PC-3 (cell line): ENCODE results near the gene SAP30. TPM values are rescaled to one million over a fixed set of nuclear protein-coding genes. Genes with fewer than 3 reads are reported as not detected.

Source experiments
- ATAC-seq: fragments of 200-7000 bp; cut with Tn5 transposase; 2 replicates; pipeline ENCODE4 v1.9.1; 2020; ENCODE audit warnings: mild to moderate bottlenecking, moderate library complexity
- BruUV-seq: library from RNA; stranded (reverse); fragments of 400-500 nt; replicated peaks from 2 replicates; lab custom pipeline; 2021; lab: Mats Ljungman, UMichigan
- CTCF ChIA-PET: fragments of 300-600 bp; sonication (Branson Sonifier 250); formaldehyde crosslinking; loops from one replicate; lab custom pipeline; 2022; ENCODE audit warnings: antibody characterized with exemption; lab: Charles Lee
- POLR2A ChIA-PET: fragments of 300-600 bp; sonication (Branson Sonifier 250); formaldehyde crosslinking; loops from one replicate; lab custom pipeline; 2022; ENCODE audit warnings: antibody characterized with exemption; ENCODE audit not compliant: unreplicated experiment; lab: Charles Lee
- DNase-seq: peaks from one replicate; pipeline ENCODE4 v3.0.0-alpha.2; 2015
- H2AFZ ChIP-seq: fragments of 300-600 bp; sonication (generic); 2 replicates; pipeline ENCODE4 v1.6.0; 2016; ENCODE audit warnings: antibody characterized with exemption, low read length
- H3F3A ChIP-seq: fragments of 300-600 bp; sonication (generic); one replicate; pipeline ENCODE4 v1.6.0; 2017; ENCODE audit warnings: antibody characterized with exemption, low read length, control low read depth, mild to moderate bottlenecking; ENCODE audit not compliant: unreplicated experiment
- H3K27ac ChIP-seq: fragments of 300-600 bp; sonication (generic); 2 replicates; pipeline ENCODE4 v1.5.1; 2016; ENCODE audit warnings: mild to moderate bottlenecking, low read length
- H3K27me3 ChIP-seq: fragments of 300-600 bp; sonication (generic); 2 replicates; pipeline ENCODE4 v1.6.1; 2016; ENCODE audit warnings: low read length, mixed read lengths
- H3K36me3 ChIP-seq: fragments of 300-600 bp; sonication (generic); 2 replicates; pipeline ENCODE4 v1.6.1; 2016; ENCODE audit warnings: low read depth, mixed run types, low read length, mixed read lengths
- H3K4me1 ChIP-seq: fragments of 300-600 bp; sonication (generic); 2 replicates; pipeline ENCODE4 v1.5.1; 2016; ENCODE audit warnings: low read length; ENCODE audit not compliant: insufficient read depth
- H3K4me2 ChIP-seq: fragments of 300-600 bp; sonication (generic); 2 replicates; pipeline ENCODE4 v1.6.0; 2016; ENCODE audit warnings: low read length
- H3K4me3 ChIP-seq: fragments of 300-600 bp; sonication (generic); 2 replicates; pipeline ENCODE4 v1.5.1; 2016; ENCODE audit warnings: mild to moderate bottlenecking, low read length, mixed read lengths
- H3K79me2 ChIP-seq: fragments of 300-600 bp; sonication (generic); 2 replicates; pipeline ENCODE4 v1.6.1; 2017; ENCODE audit warnings: low read length, mixed read lengths
- H3K9ac ChIP-seq: fragments of 300-600 bp; sonication (generic); 2 replicates; pipeline ENCODE4 v1.6.0; 2016; ENCODE audit warnings: mild to moderate bottlenecking, low read length
- H3K9me2 ChIP-seq: fragments of 300-600 bp; sonication (generic); replicated peaks from 2 replicates; pipeline ENCODE4 v1.6.1; 2016; ENCODE audit warnings: mixed run types, low read length, mixed read lengths
- H3K9me3 ChIP-seq: fragments of 300-600 bp; sonication (generic); 2 replicates; pipeline ENCODE4 v1.6.1; 2016; ENCODE audit warnings: low read length, mixed read lengths
- H4K20me1 ChIP-seq: fragments of 300-600 bp; sonication (generic); 2 replicates; pipeline ENCODE4 v1.6.1; 2016; ENCODE audit warnings: low read length, mixed read lengths
- EZH2 ChIP-seq: fragments of 300-600 bp; sonication (generic); IDR thresholded peaks from one replicate; pipeline ENCODE4 v1.6.1; 2017; ENCODE audit warnings: antibody characterized with exemption, mild to moderate bottlenecking, low read length; ENCODE audit not compliant: unreplicated experiment
- EZH2phosphoT487 ChIP-seq: fragments of 300-600 bp; sonication (generic); IDR thresholded peaks from 2 replicates; pipeline ENCODE4 v1.6.1; 2018; ENCODE audit warnings: mild to moderate bottlenecking, antibody characterized with exemption, low read length, borderline replicate concordance
- intact Hi-C: fragments of 100-400 bp; cut with micrococcal nuclease; formaldehyde crosslinking; loops from 2 replicates; pipeline ENCODE4 v1.9.0; 2023
- total RNA-seq: library from RNA; depleted of rRNA; stranded (reverse); fragments of >200 nt; gene quantifications from 2 replicates; pipeline ENCODE4 v1.2.3, GENCODE V29; 2014
- TF ChIP-seq, protein P1 (sequence below): fragments of 300-600 bp; sonication (generic); conservative IDR thresholded peaks from 2 replicates; pipeline ENCODE4 v1.5.1; 2017; ENCODE audit warnings: antibody characterized with exemption, low read depth, mild to moderate bottlenecking, low read length

Gene SAP30
- total RNA-seq, 1 experiment from 2014 or later, result 38.8 TPM

DNA sequence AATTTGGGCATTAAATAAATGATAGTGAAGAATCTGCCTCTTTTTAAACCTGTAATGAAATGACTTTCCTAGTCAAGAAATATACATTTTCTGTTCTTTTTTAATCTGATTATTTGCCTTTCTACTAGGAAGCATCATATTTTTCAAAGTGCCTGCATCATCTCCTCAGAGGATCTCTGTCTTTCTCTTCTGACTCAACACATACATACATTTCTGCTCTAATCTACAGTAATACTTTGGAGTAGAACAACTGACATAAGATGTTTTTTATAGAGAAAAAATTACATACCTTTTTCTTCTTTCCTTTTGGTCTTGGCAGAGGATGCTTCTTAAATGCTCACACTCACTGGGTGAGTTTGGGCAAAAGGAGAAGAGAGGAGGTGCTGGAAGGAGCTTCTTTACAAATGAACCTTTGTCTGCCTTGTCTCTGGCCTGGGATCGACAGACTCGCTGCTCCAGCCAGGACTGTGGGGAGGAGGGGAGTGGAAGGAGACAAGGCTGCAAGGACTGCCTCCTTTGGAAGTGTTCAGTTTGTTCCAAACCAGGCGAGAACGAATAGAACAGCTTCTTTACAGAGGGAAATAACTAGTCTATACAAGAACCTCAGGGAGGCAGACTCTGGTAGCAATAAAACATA, 28.1 kb downstream of the SAP30 start, which contains the start of gene SCRG1:
Gene SCRG1, minus strand, starts transcription at position 338 of the 637 bp plus-strand sequence. CDS start 7,702 bp downstream, outside the sequence.
- ATAC-seq (no peak), DNase-seq (no peak)
- Histone ChIP-seq H3K9ac (no peak within 1 kb of the TSS), H2AFZ (no peak within 1 kb of the TSS), H3K27me3 (no peaks in the 10 kb centered on the region), H3K4me3 (no peak within 1 kb of the TSS), H3K36me3 (no peaks in the 10 kb centered on the region), H3K4me2 (no peak within 1 kb of the TSS), H3K4me1 (no peaks in the 10 kb centered on the region), H3K9me3 (no peaks in the 10 kb centered on the region), H3K79me2 (no peaks in the 10 kb centered on the region), H3F3A (no peaks in the 10 kb centered on the region), H4K20me1 (no peaks in the 10 kb centered on the region), H3K27ac (no peak within 1 kb of the TSS), H3K9me2 (no peaks in the 10 kb centered on the region)
- ChIA-PET CTCF (no interaction called here), POLR2A (no interaction called here)
- BruUV-seq, result no TSS peak
- TF ChIP-seq EZH2 (no peak), EZH2phosphoT487 (no peak)
- TF ChIP-seq, protein P1, sequence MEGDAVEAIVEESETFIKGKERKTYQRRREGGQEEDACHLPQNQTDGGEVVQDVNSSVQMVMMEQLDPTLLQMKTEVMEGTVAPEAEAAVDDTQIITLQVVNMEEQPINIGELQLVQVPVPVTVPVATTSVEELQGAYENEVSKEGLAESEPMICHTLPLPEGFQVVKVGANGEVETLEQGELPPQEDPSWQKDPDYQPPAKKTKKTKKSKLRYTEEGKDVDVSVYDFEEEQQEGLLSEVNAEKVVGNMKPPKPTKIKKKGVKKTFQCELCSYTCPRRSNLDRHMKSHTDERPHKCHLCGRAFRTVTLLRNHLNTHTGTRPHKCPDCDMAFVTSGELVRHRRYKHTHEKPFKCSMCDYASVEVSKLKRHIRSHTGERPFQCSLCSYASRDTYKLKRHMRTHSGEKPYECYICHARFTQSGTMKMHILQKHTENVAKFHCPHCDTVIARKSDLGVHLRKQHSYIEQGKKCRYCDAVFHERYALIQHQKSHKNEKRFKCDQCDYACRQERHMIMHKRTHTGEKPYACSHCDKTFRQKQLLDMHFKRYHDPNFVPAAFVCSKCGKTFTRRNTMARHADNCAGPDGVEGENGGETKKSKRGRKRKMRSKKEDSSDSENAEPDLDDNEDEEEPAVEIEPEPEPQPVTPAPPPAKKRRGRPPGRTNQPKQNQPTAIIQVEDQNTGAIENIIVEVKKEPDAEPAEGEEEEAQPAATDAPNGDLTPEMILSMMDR, result no peak
- intact Hi-C loops, result no loop called here

DNA sequence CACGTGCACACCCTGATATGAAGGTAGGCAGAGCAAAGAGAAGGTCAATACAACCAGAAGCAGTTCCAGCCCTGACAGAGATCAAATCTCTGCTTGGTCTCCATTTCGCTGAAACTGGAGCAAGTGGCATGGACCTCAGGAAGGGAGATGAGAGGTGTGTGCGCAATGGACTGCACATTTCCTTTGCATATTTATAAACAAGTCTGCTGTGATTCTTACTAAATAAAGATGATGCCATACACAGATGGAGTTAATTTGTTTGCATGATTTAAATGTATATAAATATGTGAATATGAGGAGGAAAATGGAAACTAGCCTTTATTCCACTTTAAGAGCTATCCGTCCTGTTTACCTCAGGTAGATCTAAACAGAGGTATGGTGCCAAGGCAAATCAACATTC, 30.3 kb downstream of the SAP30 start:
- POLR2A ChIA-PET, result interaction anchor here (0.6 kb wide), 1 partner anchor 66 kb away, joined by 3 read pairs; no protein-coding TSS in a partner anchor

DNA sequence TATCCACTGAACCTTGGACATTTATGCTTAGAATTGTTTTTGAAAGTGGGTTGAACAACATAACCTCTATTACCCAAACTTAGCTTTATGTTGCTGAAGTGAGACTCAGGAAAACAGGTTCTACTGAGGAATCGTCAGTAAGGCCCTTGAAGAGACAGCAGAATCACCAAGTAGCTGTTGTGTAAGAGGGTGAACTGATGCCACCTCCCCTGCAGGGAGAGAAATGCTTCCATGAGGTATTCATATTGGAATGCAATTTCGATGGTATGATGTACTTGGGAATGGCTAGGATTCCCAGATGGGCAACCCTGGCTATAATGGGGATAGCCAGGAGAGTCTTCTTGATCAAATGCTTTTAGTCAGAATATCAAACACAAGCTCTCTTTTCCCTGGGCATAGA, 32.3 kb downstream of the SAP30 start:
- POLR2A ChIA-PET, result no interaction called here
- Histone ChIP-seq H3K9me2 (no peaks in the 10 kb centered on the region), H3K27ac (no peak overlapping the region), H3K27me3 (no peaks in the 10 kb centered on the region), H3F3A (no peaks in the 10 kb centered on the region), H3K4me3 (no peak overlapping the region), H2AFZ (no peak overlapping the region), H3K79me2 (no peaks in the 10 kb centered on the region), H3K36me3 (no peaks in the 10 kb centered on the region), H3K9me3 (no peaks in the 10 kb centered on the region), H3K4me1 (no peaks in the 10 kb centered on the region), H3K4me2 (no peak overlapping the region), H4K20me1 (no peaks in the 10 kb centered on the region), H3K9ac (no peak overlapping the region)
- BruUV-seq, result no TSS peak
- DNase-seq, result no peak
- CTCF ChIA-PET, result no interaction called here
- intact Hi-C loops, result no loop called here
- ATAC-seq, result no peak
- TF ChIP-seq, protein P1, result no peak
- TF ChIP-seq EZH2 (no peak), EZH2phosphoT487 (no peak)

More for the DNA sequence above, 30.3 kb downstream of the SAP30 start:
- no peaks in the 10 kb centered on the region for H3K9me3 ChIP-seq
- H3K9me2 ChIP-seq, result no peaks in the 10 kb centered on the region
- H3K4me1 ChIP-seq, result no peaks in the 10 kb centered on the region
- TF ChIP-seq, protein P1, result no peak
- TF ChIP-seq EZH2 (no peak), EZH2phosphoT487 (no peak)
- H3K36me3 ChIP-seq, result no peaks in the 10 kb centered on the region
- H3K9ac ChIP-seq, result no peak overlapping the region
- no TSS peak for BruUV-seq
- no peak overlapping the region for H3K4me3 ChIP-seq
- CTCF ChIA-PET, result no interaction called here
- no peaks in the 10 kb centered on the region for H3K79me2 ChIP-seq
- H3K4me2 ChIP-seq, result no peak overlapping the region
- no peak overlapping the region for H2AFZ ChIP-seq
- intact Hi-C loops, result no loop called here
- DNase-seq (no peak), ATAC-seq (no peak)
- H3K27ac ChIP-seq, result no peak overlapping the region
- H3K27me3 ChIP-seq, result no peaks in the 10 kb centered on the region
- no peaks in the 10 kb centered on the region for H3F3A ChIP-seq
- H4K20me1 ChIP-seq, result no peaks in the 10 kb centered on the region
